Stimulated activated CD4-positive, alpha-beta T cell treated with anti-CD3 and anti-CD28 coated beads, TNF-alpha, amount 100 ng/mL, for 4 hours (primary cell): ENCODE results near the gene SLC2A3.
A peak's percentile ranks its signal among the peaks of the same experiment; 100 is the strongest.
"Not testable (repeated sequence)": the region's sequence is repeated elsewhere in the genome, so short reads cannot be mapped to it uniquely, and the experiment has no call there.

ENCODE experiments used
- DNase-seq, 3 experiments: peaks; one replicate each; pipeline ENCODE4 v3.0.0-alpha.2; 2020; ENCODE audit warnings: low read depth in 3 of 3

Gene SLC2A3

GRCh38 chr12:7951671-7952070, 15.7 kb upstream of the SLC2A3 start:
- DNase-seq: no peak

- not testable (repeated sequence) for DNase-seq
Observed at GRCh38 chr12:7950230-7950943, 14.4 kb upstream of the SLC2A3 start.

- DNase-seq: no peak
Observed at GRCh38 chr12:7948589-7949260, 12.7 kb upstream of the SLC2A3 start.

GRCh38 chr12:7947011-7947410, 11.0 kb upstream of the SLC2A3 start:
- DNase-seq: no peak

- not testable (repeated sequence) for DNase-seq
Observed at GRCh38 chr12:7944760-7945159, 8.8 kb upstream of the SLC2A3 start.

- no peak for DNase-seq
Observed at GRCh38 chr12:7940906-7941305, 4.9 kb upstream of the SLC2A3 start.

GRCh38 chr12:7937833-7938506, 2.0 kb upstream of the SLC2A3 start:
- DNase-seq: no peak

GRCh38 chr12:7934889-7935492, 996 bp downstream of the SLC2A3 start:
- no peak for DNase-seq

GRCh38 chr12:7934091-7934888, 1.7 kb downstream of the SLC2A3 start:
- DNase-seq: no peak

- DNase-seq: peak; percentile 54 to 69 (median 65)
Observed at GRCh38 chr12:7933255-7933726, 2.7 kb downstream of the SLC2A3 start.

GRCh38 chr12:7932599-7933240, 3.3 kb downstream of the SLC2A3 start:
- not testable (repeated sequence) for DNase-seq

- no peak for DNase-seq
Observed at GRCh38 chr12:7929083-7929792, 6.7 kb downstream of the SLC2A3 start.

- DNase-seq: no peak
Observed at GRCh38 chr12:7927470-7927869, 8.5 kb downstream of the SLC2A3 start.

GRCh38 chr12:7926068-7926666, 9.8 kb downstream of the SLC2A3 start:
- DNase-seq: not testable (repeated sequence)

GRCh38 chr12:7923241-7924236, 12.4 kb downstream of the SLC2A3 start:
- DNase-seq: no peak

- DNase-seq: not testable (repeated sequence)
Observed at GRCh38 chr12:7921181-7921580, 14.8 kb downstream of the SLC2A3 start.

- DNase-seq: not testable (repeated sequence)
Observed at GRCh38 chr12:7918268-7918590, 17.8 kb downstream of the SLC2A3 start.

- no peak for DNase-seq
Observed at GRCh38 chr12:7917392-7918267, 18.4 kb downstream of the SLC2A3 start.
